WI38 (cell line): ENCODE measurements around the gene COL4A2.

Experiments used
- H3K4me3 ChIP-seq: 2 replicates; pipeline ENCODE4 v1.5.1; 2011; ENCODE audit warnings: low read depth, mild to moderate bottlenecking, control low read depth, low read length
- CTCF ChIP-seq: IDR thresholded peaks from 2 replicates; pipeline ENCODE4 v1.5.1; 2012; ENCODE audit warnings: low read depth, mild to moderate bottlenecking, control low read depth, low read length

COL4A2 gene

GRCh38 chr13:110336681-110337080, 29.6 kb downstream of the COL4A2 start:
- no peak for TF ChIP-seq CTCF
- no peak overlapping the region for H3K4me3 ChIP-seq

- H3K4me3 ChIP-seq = no peak overlapping the region
- no peak for TF ChIP-seq CTCF
These were observed 30.2 kb downstream of the COL4A2 start for GRCh38 chr13:110337247-110337646.

- no peak overlapping the region for H3K4me3 ChIP-seq
- no peak for TF ChIP-seq CTCF
These were observed 31.5 kb downstream of the COL4A2 start for GRCh38 chr13:110338441-110339101.

GRCh38 chr13:110339263-110339662, 32.2 kb downstream of the COL4A2 start:
- TF ChIP-seq CTCF = no peak
- H3K4me3 ChIP-seq = no peak overlapping the region

GRCh38 chr13:110339975-110340550, 33.0 kb downstream of the COL4A2 start:
- TF ChIP-seq CTCF = no peak
- H3K4me3 ChIP-seq = peak overlapping the region; percentile 24

GRCh38 chr13:110340812-110341444, 33.8 kb downstream of the COL4A2 start:
- peak overlapping the region; percentile 36 for H3K4me3 ChIP-seq
- no peak for TF ChIP-seq CTCF
